HG03060 (cell line): ENCODE results near the gene SFTPB.
A peak's percentile ranks its signal among the peaks of the same experiment; 100 is the strongest.
"Not testable (repeated sequence)": the region's sequence is repeated elsewhere in the genome, so short reads cannot be mapped to it uniquely, and the experiment has no call there.

Experiments used
- ATAC-seq: cut with Tn5 transposase; IDR thresholded peaks from one replicate; pipeline ENCODE4 v1.9.1; 2021; ENCODE audit warnings: low read depth, moderate number of reproducible peaks; ENCODE audit not compliant: unreplicated experiment

The SFTPB gene

GRCh38 chr2:85668009-85668856 is at the start of gene SFTPB:
SFTPB (minus strand) TSS chr2:85668199; CDS start chr2:85668183, 16 bp downstream.
- ATAC-seq: no peak

DNA sequence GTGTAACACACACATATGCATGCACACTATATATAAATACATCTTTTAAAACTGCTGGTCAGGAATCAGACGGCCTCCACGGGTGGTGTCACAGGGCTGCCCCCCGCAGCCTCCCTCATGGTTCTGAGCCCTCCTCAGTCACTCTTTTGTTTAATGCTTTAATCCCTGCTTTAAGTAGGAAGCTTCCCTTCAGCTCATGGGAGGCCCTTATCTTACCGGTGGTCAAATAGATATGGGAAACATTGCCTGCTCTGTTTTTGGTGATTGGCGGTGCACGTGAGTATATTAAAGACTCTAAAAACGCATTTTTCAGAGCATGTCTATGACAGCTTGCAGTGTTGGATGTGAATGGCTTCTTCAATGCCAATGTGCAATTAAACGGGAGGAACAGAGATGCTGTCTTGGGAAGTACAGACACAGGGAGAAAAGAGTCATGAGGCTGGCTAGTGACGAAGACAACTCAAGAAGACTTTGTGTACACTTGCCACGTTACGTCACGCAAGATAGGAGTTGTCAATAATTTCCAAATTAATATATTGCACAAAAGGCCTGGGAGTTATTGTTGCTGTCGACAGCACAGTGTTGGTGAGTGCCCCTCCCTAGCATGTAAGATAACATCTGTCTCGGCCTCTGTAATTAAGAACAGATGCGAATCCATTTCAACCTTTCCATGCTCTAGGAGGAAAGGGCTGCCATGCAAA is 49.5 kb upstream of the SFTPB start:
- ATAC-seq: no peak

DNA sequence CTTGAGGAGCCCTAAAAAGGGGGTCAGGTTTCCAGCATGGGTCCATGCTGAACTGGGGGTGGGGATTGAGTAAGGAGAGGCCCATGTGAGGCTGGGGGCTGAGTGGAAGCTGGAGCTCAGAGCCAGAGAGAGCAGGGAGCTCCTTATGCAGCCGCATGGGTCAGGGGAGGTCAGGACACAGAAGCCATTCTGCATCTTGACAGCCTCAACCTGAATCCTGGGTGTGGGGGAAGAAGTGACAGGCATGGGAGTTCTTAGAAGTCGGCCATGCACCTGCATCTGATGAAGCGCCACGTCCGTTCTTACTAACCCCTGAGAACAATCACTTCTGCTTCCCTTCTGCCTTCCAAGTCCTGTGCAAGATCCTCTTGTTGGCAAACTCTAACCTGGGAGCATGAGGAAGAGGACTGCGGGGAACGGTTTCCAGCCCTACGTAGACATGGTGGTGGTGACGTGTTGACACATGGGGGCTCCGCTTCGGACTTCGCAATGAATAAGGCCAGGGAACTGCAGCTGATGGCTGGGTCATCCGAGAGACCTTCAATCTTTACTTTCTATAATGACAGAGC is 48.4 kb upstream of the SFTPB start:
- ATAC-seq: no peak

DNA sequence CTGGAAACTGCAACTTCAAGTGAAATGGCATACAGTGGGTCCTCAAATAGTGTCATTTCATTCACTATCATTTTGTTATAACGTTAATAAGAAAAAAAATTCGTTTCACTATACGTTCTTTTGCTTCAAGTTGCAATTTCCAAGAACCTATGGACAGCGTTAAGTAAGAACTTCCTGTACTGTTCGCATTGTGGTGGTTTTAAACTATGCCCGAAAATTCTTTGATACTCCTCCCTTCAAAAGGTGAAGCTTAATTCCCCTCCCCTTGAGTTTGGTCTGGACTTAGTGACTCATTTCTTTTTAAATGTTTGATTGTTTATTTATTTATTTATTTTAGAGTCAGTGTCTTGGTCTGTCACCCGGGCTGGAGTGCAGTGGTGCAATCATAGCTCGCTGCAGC is 46.8 kb upstream of the SFTPB start:
- ATAC-seq: no peak

GRCh38 chr2:85714421-85714820 is 46.4 kb upstream of the SFTPB start:
- not testable (repeated sequence) for ATAC-seq

DNA sequence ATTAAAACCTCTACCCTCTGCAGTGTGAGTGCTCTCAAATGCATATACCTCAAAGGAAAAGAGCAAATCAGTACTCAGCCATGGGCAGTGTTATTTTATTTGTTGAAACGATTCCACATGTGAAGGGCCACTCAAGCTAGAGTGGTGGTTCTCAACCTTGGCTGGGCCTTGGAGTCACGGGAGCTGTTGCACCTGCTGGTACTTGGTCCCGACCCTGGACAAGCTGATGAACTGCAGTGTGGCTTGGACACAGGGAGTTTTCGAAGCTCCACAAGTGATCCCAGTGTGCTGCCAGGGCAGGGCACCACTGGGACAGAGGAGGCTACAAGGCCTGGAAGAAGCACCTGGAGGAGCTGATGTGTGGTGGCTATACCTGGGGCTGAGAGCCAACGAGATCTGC is 45.8 kb upstream of the SFTPB start:
- no peak for ATAC-seq

GRCh38 chr2:85712849-85713612 is 45.0 kb upstream of the SFTPB start:
- no peak for ATAC-seq

DNA sequence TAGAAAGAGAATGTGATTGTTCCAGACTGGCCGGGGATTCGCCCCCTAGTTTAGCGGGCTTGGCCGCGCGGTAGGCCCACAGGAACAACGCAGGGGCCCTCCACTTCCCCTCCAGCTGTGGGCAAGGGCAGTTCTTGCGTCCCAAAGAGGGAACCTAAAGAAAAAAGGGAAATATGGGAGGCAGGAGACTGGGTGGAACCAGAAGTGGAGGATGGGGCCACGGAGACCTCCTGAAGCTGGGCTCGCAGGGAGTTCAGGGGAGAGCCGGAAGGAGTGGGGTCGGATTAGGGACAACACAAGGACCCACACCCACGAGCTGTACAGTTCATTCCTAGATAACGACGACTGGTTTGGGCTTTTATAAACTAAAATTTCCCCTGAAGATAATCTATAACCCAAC is 44.3 kb upstream of the SFTPB start:
- no peak for ATAC-seq

DNA sequence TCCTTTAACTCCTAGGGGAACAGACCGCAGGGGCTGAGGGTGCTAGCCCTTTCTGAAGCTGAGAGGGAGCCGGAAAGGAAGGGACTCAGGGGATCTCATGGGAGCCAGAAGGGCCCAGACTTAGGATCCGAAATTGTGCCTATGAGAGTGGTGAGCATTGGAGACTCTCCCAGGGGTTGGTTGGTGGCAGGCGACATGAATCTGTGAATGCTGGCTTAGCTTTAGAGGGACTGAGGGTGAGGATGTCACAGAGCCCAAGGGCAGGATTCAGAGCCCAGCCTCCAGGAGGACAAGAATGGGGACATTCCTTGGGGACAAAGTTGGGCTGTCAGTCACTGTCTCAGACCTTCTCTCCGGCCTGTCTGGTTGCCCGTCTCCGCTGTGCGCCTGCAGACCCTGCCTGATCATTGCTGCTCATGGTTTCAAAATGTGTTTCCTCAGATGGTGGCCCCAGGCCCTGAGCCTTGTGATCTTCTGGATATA is 43.6 kb upstream of the SFTPB start:
- ATAC-seq: no peak

DNA sequence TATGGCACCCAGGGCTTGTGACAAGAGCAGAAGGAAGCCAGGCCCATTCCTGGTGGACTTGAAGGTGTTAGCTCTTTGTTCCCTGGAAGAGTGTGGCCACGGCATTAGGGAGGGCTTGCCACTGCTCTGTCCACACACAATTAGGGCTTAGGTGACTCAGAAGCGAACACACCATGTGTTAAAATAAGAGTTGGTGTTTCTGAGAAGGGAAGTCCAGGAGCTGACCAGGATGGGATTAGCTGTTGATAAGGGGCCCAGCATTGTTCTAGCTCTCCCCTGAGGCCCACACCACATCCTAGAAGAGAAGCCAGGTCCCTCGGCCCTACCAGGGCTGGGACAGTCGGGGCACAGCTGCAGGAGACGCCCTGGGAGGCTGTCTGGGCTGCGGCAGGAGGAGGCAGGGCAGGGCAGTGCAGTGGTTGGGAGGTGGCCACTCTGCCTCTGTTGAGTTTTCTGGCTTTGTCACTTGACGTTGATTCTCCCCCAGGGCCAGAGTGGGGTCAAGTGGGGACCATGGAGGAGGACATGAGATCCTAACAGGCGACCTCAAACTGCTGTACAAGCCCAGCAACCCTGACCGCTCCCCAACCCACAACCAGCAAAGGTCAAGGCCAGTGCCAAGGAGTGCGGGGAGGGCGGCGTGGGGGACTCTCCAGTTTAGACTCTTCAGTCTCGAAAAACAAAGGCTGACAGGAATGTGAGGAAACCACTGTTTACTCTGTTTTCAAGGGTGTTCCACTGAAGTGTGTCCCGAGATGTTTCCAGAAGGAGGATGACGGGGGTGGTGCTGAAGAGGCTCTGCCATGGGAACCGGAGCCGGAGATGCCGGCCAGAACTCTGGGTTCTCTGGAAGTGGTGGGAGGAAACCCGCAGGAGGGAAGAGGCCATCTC is 42.9 kb upstream of the SFTPB start:
- ATAC-seq: no peak

DNA sequence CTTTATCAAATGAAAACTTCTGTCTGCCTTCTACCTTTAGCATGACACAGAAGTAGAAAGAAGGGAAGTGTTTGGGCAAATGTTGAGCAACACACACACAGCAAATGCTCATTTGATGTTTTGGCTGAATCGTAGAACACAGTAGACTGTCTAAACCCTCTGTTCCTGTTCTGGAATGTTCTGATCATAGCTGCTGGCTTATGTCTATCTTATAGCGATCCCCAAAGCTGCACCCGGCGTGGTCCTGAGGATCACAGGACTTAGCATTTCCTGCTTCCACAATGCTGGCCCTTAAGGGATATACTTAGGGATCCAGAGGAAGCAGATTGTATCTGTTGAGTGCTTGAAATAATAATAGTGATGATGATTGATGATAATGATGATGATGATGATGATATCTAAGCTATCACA is 41.4 kb upstream of the SFTPB start:
- ATAC-seq: no peak

GRCh38 chr2:85708641-85709040 is 40.6 kb upstream of the SFTPB start:
- ATAC-seq: no peak

DNA sequence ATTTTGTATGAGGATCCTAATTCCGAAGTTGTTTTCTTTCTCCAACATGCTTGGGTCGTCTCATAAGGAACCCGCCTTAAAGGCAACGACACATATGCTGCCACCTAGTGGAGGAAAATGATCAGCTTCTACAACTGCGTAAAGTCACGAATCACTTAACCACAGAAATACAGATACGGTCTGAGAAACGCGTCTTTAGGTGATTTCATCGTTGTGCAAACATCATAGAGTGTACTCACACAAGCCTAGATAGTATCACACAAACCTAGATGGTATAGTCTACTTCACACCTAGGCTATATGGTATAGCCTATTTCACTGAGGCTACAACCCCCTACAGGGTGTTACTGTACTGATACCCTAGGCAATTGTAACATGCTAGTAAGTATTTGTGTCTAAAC is 39.3 kb upstream of the SFTPB start:
- ATAC-seq: no peak

DNA sequence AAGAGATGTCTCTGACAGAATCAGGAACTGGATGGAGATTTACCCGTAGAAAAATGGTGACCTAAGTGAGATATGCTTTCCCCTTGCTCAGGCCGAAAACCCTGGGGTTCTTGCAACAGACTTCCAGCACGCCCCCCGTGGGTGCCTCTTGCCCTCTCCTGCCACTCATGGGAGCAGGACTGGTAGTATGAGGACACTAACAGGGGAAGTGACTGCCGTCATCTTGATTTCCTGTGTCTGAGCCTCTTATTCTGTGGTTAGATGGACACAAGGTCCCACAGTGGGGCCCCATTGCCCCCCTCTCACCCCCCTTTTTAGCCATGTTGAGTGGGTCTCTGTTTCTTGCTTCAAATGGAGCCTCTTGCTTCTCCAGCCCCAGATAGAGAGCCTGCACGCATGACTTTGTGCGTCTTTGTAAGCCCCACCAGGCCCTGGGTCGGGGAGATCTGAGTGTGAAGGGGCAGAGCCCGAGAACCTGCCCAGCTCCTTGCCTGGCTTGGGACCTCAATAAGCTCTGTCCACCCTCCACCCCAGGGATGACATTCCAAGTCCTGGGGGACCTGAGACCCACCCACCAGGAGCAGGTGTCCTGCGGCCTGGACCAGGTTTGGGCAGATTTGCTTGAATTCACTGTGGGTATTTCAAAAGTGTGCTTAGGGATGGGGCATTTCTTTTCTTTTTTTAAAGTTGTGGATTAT is 38.7 kb upstream of the SFTPB start:
- no peak for ATAC-seq

DNA sequence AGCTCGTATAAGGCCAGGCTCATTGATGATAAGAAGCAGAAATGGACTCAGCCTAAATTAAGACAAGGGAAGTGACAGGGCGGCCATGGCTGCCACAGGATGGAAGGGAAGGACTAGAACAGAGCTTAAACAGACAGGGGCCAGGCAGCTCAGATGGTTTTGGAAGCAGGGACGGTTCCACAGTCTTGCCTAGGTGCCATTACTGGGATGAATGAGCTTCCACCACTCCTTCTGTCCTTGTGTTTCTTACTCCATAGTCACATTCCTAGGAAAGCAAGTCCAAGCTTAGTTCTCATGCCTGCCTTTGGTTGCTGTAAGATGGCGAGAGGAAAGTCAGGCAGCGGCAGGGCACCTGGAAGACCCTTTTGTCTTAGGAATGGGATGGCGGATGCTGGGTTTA is 38.1 kb upstream of the SFTPB start:
- ATAC-seq: no peak

GRCh38 chr2:85705680-85706039 is 37.7 kb upstream of the SFTPB start:
- no peak for ATAC-seq

DNA sequence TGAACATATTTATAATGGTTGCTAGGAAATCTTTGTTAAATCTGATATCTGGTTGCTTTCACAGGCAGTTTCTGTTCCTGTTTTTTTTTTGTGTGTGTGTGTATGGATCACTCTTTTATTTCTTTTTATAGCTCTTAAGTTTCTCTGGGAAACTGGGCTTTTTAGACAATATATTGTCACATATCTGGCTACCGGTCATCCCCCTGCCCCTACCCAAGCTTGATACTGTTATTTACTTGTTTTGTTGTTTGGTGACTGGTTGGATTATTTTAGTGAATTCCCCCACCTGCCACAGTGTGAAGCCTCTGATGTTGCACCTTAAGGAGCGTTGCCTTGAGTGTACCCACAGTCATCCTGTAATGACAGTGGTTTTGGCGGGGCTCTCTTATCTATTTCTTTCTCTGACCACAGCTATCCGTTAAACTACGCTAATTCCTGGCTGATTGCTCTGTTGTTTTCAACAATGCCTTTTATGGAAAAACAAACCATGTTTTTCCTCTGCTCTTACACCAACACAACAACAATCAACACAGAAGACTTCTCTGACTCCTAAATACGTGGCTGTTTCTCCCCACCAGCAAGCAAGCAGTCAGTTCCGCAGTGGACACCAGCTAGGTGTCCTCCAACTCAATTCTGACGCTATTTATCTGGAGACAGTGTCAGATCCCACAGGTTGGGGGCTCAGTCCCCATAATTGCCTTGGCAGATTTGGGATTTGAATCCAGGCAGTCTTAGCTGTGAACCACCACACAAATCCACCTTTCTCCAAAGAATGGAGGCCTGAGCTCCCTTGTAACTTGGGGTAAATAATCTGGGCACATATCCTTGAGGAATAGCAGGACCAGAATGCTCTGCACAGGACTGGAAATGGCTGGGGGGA is 37.0 kb upstream of the SFTPB start:
- ATAC-seq: peak; percentile 44

- no peak for ATAC-seq
These were observed 36.0 kb upstream of the SFTPB start for GRCh38 chr2:85704038-85704437.
